Stimulated activated CD8-positive, alpha-beta memory T cell treated with anti-CD3 and anti-CD28 coated beads, Interleukin-12 subunit alpha, Interleukin-12 subunit beta, amount 100 ng/mL, for 4 hours (primary cell): Measurements from ENCODE around the gene LCE4A.
"Not testable (repeated sequence)": the region's sequence is repeated elsewhere in the genome, so short reads cannot be mapped to it uniquely, and the experiment has no call there.

Source experiments
- DNase-seq: peaks from one replicate; pipeline ENCODE4 v3.0.0-alpha.2; 2020; ENCODE audit warnings: low read depth

The LCE4A gene, protein sequence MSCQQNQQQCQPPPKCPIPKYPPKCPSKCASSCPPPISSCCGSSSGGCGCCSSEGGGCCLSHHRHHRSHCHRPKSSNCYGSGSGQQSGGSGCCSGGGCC

DNA sequence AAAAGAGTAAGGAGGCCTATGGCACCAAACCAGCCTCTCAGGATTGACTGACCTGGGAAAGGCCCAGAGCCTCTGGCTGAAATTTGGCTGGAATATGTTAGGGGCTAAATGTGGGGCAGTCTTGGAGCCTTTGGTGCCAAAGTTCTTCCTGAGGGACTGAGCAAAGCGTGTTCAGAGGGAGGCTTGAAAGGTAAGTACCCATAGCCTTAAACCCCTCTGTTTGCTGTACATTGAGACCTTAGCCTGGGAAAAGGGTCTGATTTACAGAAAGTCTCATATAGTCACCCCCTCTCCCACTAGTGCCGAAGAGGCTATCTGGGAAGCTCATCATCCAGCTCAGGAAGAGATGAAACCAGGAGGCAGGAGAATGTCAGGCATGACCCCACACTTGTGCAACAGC lies at the start of gene LCE4A:
LCE4A (plus strand) TSS at position 301 of the 400 bp plus-strand sequence. CDS start 916 bp downstream, outside the sequence.
- DNase-seq = no peak

DNA sequence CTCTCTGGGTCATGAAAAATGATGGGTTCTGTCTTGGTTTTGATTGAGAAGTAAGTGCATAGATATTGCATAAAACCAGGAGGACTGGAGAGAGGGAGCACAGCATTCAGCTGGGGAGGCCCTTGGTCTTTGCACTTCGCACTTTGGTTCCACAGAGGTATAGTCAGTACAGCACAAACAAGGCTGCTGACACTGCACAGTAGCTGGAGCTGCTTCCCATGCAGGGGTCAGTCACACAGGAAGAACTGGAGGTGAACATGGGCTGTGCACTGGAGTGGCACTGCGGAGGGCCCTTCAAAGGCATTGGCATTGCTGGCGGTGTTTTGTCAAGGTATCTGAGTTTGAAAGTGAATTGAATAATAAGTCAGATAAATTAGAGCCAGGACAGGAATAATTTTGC lies 49.3 kb upstream of the LCE4A start:
- no peak for DNase-seq

DNA sequence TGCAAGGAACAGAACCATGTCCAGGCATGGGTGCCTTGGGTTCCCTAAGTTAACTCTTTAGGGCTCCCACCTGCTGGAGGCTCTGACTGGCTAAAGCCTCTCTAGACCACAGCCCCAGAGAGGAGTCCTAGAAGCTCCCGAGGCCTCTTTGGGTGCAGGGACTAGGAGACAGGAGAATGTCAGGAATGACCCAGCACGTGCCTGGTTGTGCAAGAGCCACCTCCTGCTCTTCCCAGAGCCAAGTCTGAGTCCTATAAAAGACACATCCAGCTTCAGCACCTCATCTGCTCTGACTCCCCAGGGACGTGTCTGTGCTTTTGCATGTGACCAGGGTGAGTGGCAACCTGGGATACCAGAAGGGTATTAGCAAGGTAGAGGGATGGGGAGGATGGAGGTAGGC lies 44.9 kb upstream of the LCE4A start, which contains the start of gene LCE2D:
LCE2D (plus strand) TSS at position 283 of the 400 bp plus-strand sequence. CDS start 726 bp downstream, outside the sequence.
- no peak for DNase-seq

DNA sequence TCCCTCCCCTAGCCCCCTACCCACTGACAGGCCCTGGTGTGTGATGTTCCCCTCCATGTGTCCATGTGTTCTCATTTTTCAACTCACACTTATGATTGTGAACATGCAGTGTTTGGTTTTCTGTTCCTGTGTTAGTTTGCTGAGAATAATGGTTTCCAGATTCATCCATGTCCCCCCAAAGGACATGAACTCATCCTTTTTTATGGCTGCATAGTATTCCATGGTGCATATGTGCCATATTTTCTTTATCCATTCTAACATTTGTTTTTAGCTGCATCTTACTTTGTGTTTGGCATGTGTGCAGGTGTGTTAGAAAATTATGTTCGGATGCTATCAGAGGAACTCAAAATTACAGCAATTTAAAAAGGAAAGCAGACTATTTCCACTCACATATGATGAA lies 41.8 kb upstream of the LCE4A start:
- not testable (repeated sequence) for DNase-seq

DNA sequence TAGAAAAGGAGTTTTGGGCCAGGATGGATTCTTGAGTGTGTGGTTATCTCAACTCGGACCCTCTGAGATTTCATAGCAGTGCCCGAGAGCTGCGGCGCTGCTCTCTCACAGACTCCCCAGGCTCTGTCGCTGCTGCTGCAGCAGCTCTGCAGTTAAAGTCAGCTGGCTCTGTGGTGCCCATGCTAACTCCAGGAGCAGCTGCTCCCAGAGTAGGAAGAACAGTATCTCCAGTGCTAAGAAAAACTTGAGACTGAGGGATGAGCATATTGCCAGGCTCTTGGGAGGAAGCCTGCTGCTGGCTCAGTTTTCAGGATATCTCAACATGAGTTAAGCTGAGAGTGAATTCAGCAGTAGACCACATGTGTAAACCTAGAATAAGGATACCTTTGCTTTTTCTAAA lies 40.3 kb upstream of the LCE4A start:
- DNase-seq = no peak

DNA sequence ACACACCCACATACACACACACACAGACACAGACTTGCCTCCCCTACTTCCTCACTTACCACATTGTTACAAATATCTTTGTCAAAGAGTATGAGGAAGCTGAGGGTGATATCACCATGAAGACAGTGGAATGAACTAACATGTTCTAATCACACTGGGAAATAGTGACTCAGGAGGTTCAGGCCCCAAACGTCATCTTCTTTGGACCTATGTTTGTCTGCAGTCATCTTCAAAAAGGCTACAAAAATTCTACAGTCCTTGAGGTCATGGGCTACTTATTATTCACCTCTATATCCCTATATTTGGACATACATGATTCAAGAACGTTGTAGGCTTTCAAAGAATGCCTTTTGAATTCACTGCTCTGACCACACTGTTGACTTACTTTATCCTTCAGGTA lies 34.9 kb upstream of the LCE4A start:
- DNase-seq = no peak

DNA sequence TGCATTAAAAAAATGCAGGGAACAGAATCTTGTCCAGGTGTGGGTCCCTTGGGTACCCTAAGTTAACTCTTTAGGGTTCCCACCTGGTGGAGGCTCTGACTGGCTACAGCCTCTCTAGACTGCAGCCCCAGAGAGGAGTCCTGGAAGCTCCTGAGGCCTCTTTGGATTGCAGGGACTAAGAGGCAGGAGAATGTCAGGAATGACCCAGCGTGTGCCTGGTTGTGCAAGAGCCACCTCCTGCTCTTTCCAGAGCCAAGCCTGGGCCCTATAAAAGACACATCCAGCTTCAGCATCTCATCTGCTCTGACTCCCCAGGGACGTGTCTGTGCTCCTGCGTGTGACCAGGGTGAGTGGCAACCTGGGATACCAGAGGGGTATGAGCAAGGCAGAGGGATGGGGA lies 33.0 kb upstream of the LCE4A start, which contains the start of gene LCE2C:
LCE2C (plus strand) TSS at position 297 of the 400 bp plus-strand sequence. CDS start 737 bp downstream, outside the sequence.
- DNase-seq = not testable (repeated sequence)

DNA sequence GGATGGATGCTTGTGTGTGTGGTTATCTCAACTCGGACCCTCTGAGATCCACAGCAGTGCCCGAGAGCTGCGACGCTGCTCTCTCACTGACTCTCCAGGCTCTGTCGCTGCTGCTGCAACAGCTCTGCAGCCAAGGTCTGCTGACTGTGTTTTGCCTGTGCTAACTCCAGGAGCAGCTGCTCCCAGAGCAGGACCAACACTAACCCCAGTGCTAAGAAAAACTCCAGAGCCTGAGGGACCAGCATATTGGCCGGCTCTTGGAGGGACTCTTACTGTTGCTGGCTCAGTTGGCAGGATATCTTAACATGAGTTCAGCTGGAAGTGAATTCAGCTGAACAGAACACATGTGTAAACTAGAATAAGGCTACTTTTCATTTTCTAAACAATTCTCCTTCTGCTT lies 28.5 kb upstream of the LCE4A start:
- no peak for DNase-seq

DNA sequence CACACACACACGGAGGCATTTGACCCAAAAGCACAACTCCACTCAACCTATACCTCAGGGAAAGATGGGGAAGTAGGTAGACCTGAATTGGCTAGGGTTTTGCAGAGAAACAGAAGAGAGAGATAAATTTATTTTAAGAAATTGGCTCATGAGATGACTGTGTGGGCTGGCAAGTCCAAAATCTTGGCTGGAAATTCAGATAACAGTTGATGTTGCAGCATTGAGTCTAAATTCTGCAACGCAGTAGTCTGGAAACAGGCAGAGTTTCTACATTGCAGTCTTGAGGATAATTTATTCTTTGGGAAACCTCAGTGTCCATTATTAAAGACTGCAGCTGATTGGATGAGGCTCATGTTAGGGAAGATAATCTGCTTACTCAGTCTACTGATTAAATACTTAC lies 26.3 kb upstream of the LCE4A start:
- DNase-seq = no peak

DNA sequence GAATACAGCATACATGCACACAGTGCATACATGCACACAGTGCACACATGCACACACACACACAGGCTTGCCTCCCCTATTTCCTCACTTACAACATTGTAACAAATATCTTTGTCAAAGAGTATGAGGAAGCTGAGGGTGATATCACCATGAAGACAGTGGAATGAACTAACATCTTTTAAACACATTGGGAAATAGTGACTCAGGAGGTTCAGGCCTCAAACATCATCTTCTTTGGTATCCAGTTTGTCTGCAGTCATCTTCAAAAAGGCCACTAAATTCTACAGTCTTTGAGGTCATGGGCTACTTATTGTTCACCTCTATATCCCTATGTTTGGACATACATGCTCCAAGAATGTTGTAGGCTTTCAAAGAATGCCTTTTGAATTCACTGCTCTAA lies 24.1 kb upstream of the LCE4A start:
- no peak for DNase-seq

DNA sequence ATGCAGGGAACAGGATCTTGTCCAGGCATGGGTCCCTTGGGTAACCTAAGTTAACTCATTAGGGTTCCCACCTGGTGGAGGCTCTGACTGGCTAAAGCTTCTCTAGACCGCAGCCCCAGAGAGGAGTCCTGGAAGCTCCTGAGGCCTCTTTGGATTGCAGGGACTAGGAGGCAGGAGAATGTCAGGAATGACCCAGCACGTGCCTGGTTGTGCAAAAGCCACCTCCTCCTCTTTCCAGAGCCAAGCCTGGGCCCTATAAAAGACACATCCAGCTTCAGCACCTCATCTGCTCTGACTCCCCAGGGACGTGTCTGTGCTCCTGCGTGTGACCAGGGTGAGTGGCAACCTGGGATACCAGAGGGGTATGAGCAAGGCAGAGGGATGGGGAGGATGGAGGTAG lies 22.1 kb upstream of the LCE4A start, which contains the start of gene LCE2B:
LCE2B (plus strand) TSS at position 301 of the 400 bp plus-strand sequence. CDS start 721 bp downstream, outside the sequence.
- not testable (repeated sequence) for DNase-seq

DNA sequence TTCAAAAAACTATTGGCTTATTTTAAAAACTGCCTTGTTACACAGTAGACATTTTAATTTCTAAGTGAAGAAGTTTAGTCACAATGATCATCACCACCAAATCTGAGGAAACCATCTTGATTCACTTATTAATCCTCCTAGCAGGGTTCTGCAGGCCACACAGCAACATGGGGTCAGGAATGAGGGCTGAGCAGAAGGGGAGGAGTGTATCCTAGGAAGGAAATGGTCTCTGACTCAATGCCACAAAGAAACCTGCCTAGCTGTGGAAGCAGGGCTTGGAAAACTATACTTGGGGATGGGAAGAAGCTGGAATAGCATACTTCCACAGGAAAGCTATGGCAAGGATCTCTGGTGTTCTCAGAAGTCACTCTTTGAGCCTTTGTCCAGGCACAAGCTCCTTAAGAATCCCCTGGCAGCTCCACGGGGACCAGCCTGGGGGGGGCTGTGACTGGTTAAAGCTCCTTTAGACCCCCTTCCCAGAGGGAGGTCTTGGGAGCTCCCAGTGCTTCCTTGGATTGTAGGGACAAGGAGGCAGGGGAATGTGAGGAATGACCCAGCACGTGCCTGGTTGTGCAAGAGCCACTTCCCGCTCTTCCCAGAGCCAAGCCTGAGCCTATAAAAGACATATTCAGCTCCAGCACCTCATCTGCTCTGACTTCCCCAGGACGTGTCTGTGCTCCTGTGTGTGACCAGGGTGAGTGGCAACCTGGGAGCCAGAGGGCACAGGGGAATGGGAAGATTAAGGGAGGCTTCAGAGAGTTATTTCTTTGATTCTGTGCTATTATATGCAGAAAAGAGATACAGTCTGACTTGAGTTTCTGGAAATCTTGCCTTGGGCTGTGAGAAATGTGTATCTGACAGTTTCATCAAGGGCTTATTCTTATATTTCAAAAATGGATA lies 10.0 kb upstream of the LCE4A start, which contains the start of gene LCE2A:
LCE2A (plus strand) TSS at position 645 of the 900 bp plus-strand sequence. CDS start 557 bp downstream, outside the sequence.
- no peak for DNase-seq

DNA sequence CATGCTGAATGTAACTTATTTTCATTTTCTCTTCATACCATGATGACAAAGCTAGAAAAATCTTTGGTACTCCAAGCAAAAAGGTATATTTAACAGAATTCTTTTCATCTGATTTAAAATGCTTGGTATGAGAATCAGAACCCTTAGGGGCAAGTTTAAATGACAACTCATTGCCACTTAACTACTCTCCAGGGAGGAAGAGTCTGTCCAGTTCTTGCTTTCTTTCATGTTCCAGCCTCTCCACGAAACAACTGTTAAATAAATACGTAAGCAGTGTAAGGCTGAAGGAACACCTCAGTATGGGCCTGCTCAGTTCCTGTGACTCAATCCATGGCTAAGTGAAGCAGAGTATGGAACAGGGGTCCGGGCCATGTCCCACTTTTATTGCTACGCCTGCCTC lies 8.2 kb upstream of the LCE4A start:
- no peak for DNase-seq

DNA sequence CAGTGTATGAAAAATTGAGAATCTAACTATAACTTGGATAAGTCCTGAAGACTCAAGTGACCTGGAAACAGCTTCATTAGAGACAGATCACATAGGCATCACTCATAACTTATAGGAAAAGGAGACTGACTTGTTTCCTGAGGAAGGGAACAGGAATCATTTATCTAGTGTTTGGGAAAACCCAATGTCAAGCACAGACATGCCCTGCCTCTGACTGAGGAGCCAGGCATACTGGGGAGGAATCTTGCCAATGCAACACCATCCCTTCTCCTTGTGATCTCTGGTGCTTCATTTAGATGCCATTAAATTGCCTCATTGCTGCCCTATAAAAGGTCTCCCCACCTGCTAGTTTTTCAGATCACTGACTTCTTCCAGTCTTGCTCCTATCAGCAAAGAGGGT lies 10.3 kb downstream of the LCE4A start:
- no peak for DNase-seq

DNA sequence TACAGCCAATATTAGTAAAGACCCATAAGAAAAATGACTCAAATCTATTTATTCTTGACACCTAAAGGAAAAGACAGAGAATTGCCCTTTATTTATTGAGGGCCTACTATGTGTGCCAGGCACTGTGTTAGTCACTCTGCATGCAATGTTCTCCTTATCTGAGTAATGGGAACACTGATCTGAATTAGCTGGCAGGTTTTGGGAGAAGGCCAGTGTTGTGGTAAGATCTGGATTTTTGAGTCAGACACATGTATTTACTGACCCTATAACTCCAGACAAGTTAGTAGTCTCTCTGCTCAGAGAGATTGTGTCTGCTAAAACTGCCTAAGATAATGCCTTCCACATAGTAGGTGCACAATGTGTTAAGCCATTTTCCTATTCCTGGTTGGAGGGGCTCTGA lies 17.3 kb downstream of the LCE4A start:
- DNase-seq = no peak

DNA sequence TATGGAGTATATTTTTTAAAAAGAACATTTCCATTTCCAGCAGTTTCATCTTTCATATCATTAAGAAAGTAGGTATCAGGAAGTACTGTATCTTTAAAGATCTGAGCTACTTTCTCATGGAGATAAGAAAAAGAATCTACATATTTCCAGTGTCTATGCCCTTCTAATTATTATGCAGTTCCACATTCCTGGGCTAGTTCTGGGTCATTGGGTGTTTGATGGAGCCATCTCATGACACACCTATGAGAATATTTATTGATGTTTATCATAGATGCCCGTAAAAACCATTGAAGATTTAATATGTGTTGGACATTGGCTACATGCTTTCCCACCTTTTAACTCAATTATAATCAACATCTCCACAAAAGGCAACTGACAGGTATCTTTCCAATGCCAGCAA lies 21.0 kb downstream of the LCE4A start:
- DNase-seq = no peak

DNA sequence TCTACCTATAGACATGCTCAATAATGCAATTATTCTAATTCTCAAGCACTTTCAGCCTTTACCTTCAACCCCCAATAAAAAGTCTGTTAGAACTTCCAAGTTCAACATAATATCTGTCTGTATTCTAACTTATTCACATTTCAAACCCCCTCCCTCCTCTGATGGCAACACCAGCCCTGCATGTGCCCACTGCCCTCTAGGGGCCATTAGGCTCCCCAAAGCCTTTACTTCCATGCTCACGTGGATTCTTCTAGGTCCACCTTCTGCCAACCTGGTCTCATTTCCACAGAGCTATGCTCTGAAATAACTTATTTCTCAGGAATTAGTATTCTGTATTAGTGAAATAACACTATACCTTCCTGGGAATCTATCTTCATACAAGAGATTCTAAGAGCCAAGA lies 27.7 kb downstream of the LCE4A start:
- no peak for DNase-seq

DNA sequence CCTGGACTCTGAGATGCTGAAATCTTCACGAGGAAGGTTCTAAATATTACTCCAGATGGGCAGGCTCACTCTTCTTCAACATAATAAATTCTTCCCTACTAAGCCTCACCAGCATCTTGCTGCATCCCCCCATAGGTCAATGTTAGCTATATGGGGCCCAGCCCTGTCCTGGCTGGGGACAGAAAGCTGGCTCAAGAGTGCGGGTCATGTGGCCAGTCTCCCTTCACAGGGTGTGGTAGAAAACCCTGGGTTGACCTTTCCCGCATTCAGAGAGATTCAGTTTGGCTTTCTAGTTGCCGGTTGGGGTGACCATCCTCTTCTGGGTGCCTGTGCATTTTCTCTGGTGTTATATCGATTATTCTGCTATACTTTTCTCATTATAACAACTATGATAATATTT lies 30.0 kb downstream of the LCE4A start:
- DNase-seq = no peak

DNA sequence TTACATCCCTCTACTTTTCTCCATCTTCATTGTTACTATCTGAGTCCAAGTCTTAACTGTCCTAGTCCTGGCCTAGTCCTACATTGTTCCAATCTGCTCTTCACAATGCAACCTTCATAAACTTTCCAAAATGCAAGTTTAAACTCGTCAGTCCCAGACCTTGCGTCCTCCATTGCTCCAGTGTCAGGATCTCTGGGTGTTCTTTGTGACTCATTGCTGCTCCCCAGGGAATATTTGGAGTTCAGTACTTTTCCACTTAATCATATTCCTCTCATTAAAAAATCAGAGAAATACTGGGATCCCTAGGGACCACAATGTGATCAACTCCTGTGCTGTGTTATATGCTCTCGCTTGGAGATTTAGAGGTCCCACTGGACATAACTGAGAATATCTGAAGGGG lies 31.9 kb downstream of the LCE4A start:
- DNase-seq = no peak

DNA sequence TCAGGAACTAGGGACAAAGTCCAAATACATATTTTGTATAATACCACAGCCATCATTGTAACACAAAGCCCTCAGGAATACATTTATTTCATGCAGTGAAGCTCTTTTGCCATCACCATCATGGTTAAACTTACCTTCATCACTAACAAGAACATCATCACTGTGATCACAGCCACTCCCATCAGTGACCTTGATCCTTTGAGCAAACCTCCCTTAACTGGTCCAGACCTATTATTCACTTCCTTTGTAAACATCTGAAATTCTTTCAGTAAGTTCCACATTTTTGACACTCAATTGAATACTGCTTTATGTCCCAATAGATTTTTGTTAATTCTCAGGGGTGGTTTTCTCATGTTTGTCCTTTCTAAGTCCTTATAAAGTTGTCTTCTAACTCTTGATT lies 33.7 kb downstream of the LCE4A start:
- no peak for DNase-seq

DNA sequence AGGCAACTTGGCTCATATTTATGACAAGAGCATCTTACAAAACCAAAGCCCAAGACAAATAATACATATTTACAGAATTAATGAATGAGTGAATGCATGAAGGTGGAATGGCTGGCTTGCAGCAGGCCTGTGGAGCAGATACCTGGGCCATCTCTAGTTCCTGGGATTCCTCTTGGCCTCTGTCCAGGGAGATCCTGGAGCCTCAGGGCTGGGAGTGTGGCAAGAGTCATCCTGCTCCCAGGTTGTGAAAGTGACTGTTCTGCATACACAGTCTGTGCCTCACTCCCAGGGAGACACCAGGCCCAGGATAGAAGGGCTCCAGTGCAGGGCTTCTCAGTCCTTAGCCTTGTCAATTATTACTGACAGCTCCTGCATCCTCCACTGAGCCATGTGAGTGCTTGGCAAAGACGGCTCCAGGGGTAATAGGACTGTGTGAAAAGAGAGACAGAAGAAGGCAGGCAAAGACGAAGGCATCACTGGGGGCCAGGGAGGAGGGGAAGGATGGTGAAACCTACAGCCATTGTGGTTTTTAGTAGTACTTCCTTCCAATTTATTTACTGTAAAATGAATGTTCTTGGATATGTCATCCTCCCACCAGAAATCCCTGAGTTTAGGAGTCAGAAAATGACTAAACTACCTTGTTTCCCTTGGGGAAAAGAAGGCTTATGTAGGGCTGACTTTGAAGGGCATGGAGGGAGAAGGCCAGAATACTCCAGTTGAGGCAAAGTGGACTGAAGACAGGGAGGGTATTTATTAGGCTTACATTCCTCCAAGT lies 35.6 kb downstream of the LCE4A start:
- DNase-seq = no peak

DNA sequence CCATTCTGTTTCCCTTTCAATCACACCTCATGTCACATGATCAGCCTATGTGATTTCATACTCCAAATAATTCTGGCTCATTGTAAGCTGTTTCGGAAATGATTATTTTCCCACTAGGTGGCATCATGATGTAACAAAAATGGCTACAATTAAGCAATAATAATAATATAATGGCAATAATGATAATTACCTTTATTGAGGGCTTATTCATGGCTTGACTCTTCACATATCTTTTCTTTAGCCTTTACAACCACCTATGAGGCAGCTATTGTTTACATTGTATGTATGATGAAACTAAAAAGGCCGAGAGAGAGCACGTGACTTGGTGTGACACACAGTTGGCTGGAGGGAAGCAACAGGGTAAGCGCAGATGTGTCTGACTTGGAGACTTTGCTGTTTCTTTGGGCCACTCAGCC lies 37.3 kb downstream of the LCE4A start:
- DNase-seq = no peak
